HEK293 (cell line): ENCODE results near the gene ACAP1.

Experiments
- HOXA7 ChIP-seq: sonication (generic); formaldehyde crosslinking; IDR thresholded peaks from 2 replicates; pipeline ENCODE4 v1.8.1; 2022; ENCODE audit warnings: missing genetic modification reagents, borderline replicate concordance
- ZBTB21 ChIP-seq: fragments of 450-650 bp; formaldehyde crosslinking; IDR thresholded peaks from 2 replicates; pipeline ENCODE4 v1.5.1; 2017; ENCODE audit warnings: missing biosample characterization, missing genetic modification characterization
- TF ChIP-seq, protein P1 (sequence below): fragments of 450-650 bp; formaldehyde crosslinking; IDR thresholded peaks from 2 replicates; pipeline ENCODE4 v1.5.1; 2016; ENCODE audit warnings: missing biosample characterization, missing genetic modification characterization

GRCh38 chr17:7307686-7308624 lies 28.4 kb upstream of the ACAP1 start:
- TF ChIP-seq, protein P1, sequence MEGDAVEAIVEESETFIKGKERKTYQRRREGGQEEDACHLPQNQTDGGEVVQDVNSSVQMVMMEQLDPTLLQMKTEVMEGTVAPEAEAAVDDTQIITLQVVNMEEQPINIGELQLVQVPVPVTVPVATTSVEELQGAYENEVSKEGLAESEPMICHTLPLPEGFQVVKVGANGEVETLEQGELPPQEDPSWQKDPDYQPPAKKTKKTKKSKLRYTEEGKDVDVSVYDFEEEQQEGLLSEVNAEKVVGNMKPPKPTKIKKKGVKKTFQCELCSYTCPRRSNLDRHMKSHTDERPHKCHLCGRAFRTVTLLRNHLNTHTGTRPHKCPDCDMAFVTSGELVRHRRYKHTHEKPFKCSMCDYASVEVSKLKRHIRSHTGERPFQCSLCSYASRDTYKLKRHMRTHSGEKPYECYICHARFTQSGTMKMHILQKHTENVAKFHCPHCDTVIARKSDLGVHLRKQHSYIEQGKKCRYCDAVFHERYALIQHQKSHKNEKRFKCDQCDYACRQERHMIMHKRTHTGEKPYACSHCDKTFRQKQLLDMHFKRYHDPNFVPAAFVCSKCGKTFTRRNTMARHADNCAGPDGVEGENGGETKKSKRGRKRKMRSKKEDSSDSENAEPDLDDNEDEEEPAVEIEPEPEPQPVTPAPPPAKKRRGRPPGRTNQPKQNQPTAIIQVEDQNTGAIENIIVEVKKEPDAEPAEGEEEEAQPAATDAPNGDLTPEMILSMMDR (tag by site-specific recombination), result no peak
- no peak for TF ChIP-seq ZBTB21 (tag by site-specific recombination)
- TF ChIP-seq HOXA7 (CRISPR knock-in tag), result no peak
